ENCODE measurements around the gene CERK. TPM values are rescaled to one million over a fixed set of nuclear protein-coding genes. Genes with fewer than 3 reads are reported as not detected.

The CERK gene
- total RNA-seq, 1 donor from 2014 or later: 22.6 TPM

GRCh38 chr22:46701262-46701661, 36.8 kb downstream of the CERK start:
- no peak for TF ChIP-seq CTCF (conservative IDR thresholded peaks at IDR 0.05; ENCODE audit: low read depth, low read length)
- DNase-seq (ENCODE audit: low read depth): no peak

GRCh38 chr22:46699091-46699490, 39.0 kb downstream of the CERK start:
- H3K4me3 ChIP-seq (ENCODE audit: low read depth, low read length): no peak overlapping the region
- DNase-seq (ENCODE audit: low read depth): no peak
- no peak for TF ChIP-seq CTCF (conservative IDR thresholded peaks at IDR 0.05; ENCODE audit: low read depth, low read length)

More at GRCh38 chr22:46701262-46701661, 36.8 kb downstream of the CERK start:
- H3K4me3 ChIP-seq (ENCODE audit: low read depth, low read length): no peak overlapping the region

- DNase-seq (ENCODE audit: low read depth): no peak
- TF ChIP-seq CTCF (conservative IDR thresholded peaks at IDR 0.05; ENCODE audit: low read depth, low read length): no peak
- H3K4me3 ChIP-seq (ENCODE audit: low read depth, low read length): no peak overlapping the region
These were observed 40.1 kb downstream of the CERK start for GRCh38 chr22:46697811-46698515.

GRCh38 chr22:46696614-46697013, 41.4 kb downstream of the CERK start:
- TF ChIP-seq CTCF (conservative IDR thresholded peaks at IDR 0.05; ENCODE audit: low read depth, low read length): no peak
- DNase-seq (ENCODE audit: low read depth): no peak
- H3K4me3 ChIP-seq (ENCODE audit: low read depth, low read length): no peak overlapping the region

GRCh38 chr22:46696229-46696518, 41.9 kb downstream of the CERK start:
- DNase-seq (ENCODE audit: low read depth): no peak
- no peak for TF ChIP-seq CTCF (conservative IDR thresholded peaks at IDR 0.05; ENCODE audit: low read depth, low read length)
- H3K4me3 ChIP-seq (ENCODE audit: low read depth, low read length): no peak overlapping the region

GRCh38 chr22:46695346-46696228, 42.5 kb downstream of the CERK start:
- DNase-seq (ENCODE audit: low read depth): no peak
- H3K4me3 ChIP-seq (ENCODE audit: low read depth, low read length): no peak overlapping the region
- no peak for TF ChIP-seq CTCF (conservative IDR thresholded peaks at IDR 0.05; ENCODE audit: low read depth, low read length)

All from epithelial cell of proximal tubule (primary cell).